HUES6 (cell line): ENCODE measurements around the gene ATP8A2.

Source experiments
- H3K27ac ChIP-seq: 2 replicates; pipeline ENCODE4 v1.7.0; 2013; ENCODE audit warnings: low read depth, mild to moderate bottlenecking, low read length, inconsistent platforms
- H3K27me3 ChIP-seq: 2 replicates; pipeline ENCODE4 v1.6.1; 2013; ENCODE audit warnings: low read length; ENCODE audit not compliant: control insufficient read depth, insufficient read depth
- H3K36me3 ChIP-seq: 2 replicates; pipeline ENCODE4 v1.6.1; 2013; ENCODE audit warnings: low read length; ENCODE audit not compliant: control insufficient read depth, insufficient read depth
- H3K4me1 ChIP-seq: 2 replicates; pipeline ENCODE4 v1.6.1; 2013; ENCODE audit warnings: low read length; ENCODE audit not compliant: control insufficient read depth, insufficient read depth
- H3K4me3 ChIP-seq: 2 replicates; pipeline ENCODE4 v1.5.1; 2013; ENCODE audit warnings: low read depth, low read length
- H3K9ac ChIP-seq: one replicate; pipeline ENCODE4 v1.6.1; 2013; ENCODE audit warnings: mild to moderate bottlenecking, low read length
- H3K9me3 ChIP-seq: 2 replicates; pipeline ENCODE4 v1.6.1; 2013; ENCODE audit warnings: low read depth, low read length; ENCODE audit not compliant: control insufficient read depth, insufficient read depth

ATP8A2 gene

GRCh38 chr13:25847145-25847544 lies 475.4 kb downstream of the ATP8A2 start:
- Histone ChIP-seq H3K9me3 (no peaks in the 10 kb centered on the region), H3K4me1 (peaks cover 15% of the 10 kb centered on the region), H3K9ac (no peak overlapping the region), H3K27me3 (no peaks in the 10 kb centered on the region), H3K36me3 (no peaks in the 10 kb centered on the region), H3K27ac (no peak overlapping the region), H3K4me3 (no peak overlapping the region)

GRCh38 chr13:25847635-25848626 lies 476.2 kb downstream of the ATP8A2 start:
- Histone ChIP-seq H3K36me3 (no peaks in the 10 kb centered on the region), H3K4me1 (peaks cover 15% of the 10 kb centered on the region), H3K27ac (no peak overlapping the region), H3K27me3 (no peaks in the 10 kb centered on the region), H3K9ac (no peak overlapping the region), H3K9me3 (no peaks in the 10 kb centered on the region), H3K4me3 (no peak overlapping the region)

- Histone ChIP-seq H3K27ac (no peak overlapping the region), H3K9me3 (no peaks in the 10 kb centered on the region), H3K27me3 (no peaks in the 10 kb centered on the region), H3K9ac (no peak overlapping the region), H3K36me3 (no peaks in the 10 kb centered on the region), H3K4me3 (no peak overlapping the region), H3K4me1 (peaks cover 15% of the 10 kb centered on the region)
Measured at GRCh38 chr13:25848812-25849745, 477.3 kb downstream of the ATP8A2 start.

- Histone ChIP-seq H3K4me3 (no peak overlapping the region), H3K9ac (no peak overlapping the region), H3K27ac (no peak overlapping the region), H3K4me1 (no peaks in the 10 kb centered on the region), H3K27me3 (no peaks in the 10 kb centered on the region), H3K9me3 (no peaks in the 10 kb centered on the region), H3K36me3 (no peaks in the 10 kb centered on the region)
Measured at GRCh38 chr13:25857830-25858229, 486.1 kb downstream of the ATP8A2 start.

GRCh38 chr13:25859528-25859927 lies 487.8 kb downstream of the ATP8A2 start:
- no peak overlapping the region for H3K4me3 ChIP-seq
- H3K9ac ChIP-seq: no peak overlapping the region
- H3K36me3 ChIP-seq: no peaks in the 10 kb centered on the region
- no peak overlapping the region for H3K27ac ChIP-seq
- H3K9me3 ChIP-seq: no peaks in the 10 kb centered on the region
- H3K27me3 ChIP-seq: no peaks in the 10 kb centered on the region
- no peaks in the 10 kb centered on the region for H3K4me1 ChIP-seq

- H3K27ac ChIP-seq: no peak overlapping the region
- no peaks in the 10 kb centered on the region for H3K36me3 ChIP-seq
- no peak overlapping the region for H3K4me3 ChIP-seq
- no peaks in the 10 kb centered on the region for H3K9me3 ChIP-seq
- no peaks in the 10 kb centered on the region for H3K27me3 ChIP-seq
- no peak overlapping the region for H3K9ac ChIP-seq
- H3K4me1 ChIP-seq: no peaks in the 10 kb centered on the region
Measured at GRCh38 chr13:25860265-25860664, 488.5 kb downstream of the ATP8A2 start.

GRCh38 chr13:25860862-25861261 lies 489.1 kb downstream of the ATP8A2 start:
- no peak overlapping the region for H3K27ac ChIP-seq
- no peak overlapping the region for H3K9ac ChIP-seq
- no peaks in the 10 kb centered on the region for H3K9me3 ChIP-seq
- no peak overlapping the region for H3K4me3 ChIP-seq
- H3K27me3 ChIP-seq: no peaks in the 10 kb centered on the region
- H3K4me1 ChIP-seq: no peaks in the 10 kb centered on the region
- H3K36me3 ChIP-seq: no peaks in the 10 kb centered on the region

- Histone ChIP-seq H3K9ac (no peak overlapping the region), H3K9me3 (no peaks in the 10 kb centered on the region), H3K36me3 (no peaks in the 10 kb centered on the region), H3K27me3 (no peaks in the 10 kb centered on the region), H3K27ac (no peak overlapping the region), H3K4me3 (no peak overlapping the region), H3K4me1 (no peaks in the 10 kb centered on the region)
Measured at GRCh38 chr13:25862156-25862555, 490.4 kb downstream of the ATP8A2 start.

GRCh38 chr13:25864116-25864515 lies 492.3 kb downstream of the ATP8A2 start:
- Histone ChIP-seq H3K36me3 (no peaks in the 10 kb centered on the region), H3K9ac (no peak overlapping the region), H3K9me3 (no peaks in the 10 kb centered on the region), H3K4me1 (peaks cover 4% of the 10 kb centered on the region; the same call in 1 of the 2 replicates), H3K27me3 (no peaks in the 10 kb centered on the region), H3K4me3 (no peak overlapping the region), H3K27ac (no peak overlapping the region)

GRCh38 chr13:25864936-25865335 lies 493.2 kb downstream of the ATP8A2 start:
- no peaks in the 10 kb centered on the region for H3K36me3 ChIP-seq
- H3K9ac ChIP-seq: no peak overlapping the region
- no peaks in the 10 kb centered on the region for H3K27me3 ChIP-seq
- no peak overlapping the region for H3K4me3 ChIP-seq
- no peak overlapping the region for H3K27ac ChIP-seq
- H3K9me3 ChIP-seq: no peaks in the 10 kb centered on the region
- peaks cover 4% of the 10 kb centered on the region; the same call in 1 of the 2 replicates for H3K4me1 ChIP-seq

- Histone ChIP-seq H3K9me3 (no peaks in the 10 kb centered on the region), H3K36me3 (no peaks in the 10 kb centered on the region), H3K4me1 (peaks cover 5% of the 10 kb centered on the region), H3K27me3 (no peaks in the 10 kb centered on the region), H3K9ac (no peak overlapping the region), H3K27ac (no peak overlapping the region), H3K4me3 (no peak overlapping the region)
Measured at GRCh38 chr13:25865391-25865790, 493.6 kb downstream of the ATP8A2 start.
